ENCODE data around the gene HNRNPA0. TPM values are rescaled to one million over a fixed set of nuclear protein-coding genes. Genes with fewer than 3 reads are reported as not detected.
"Not testable (repeated sequence)": the region's sequence is repeated elsewhere in the genome, so short reads cannot be mapped to it uniquely, and the experiment has no call there.

The HNRNPA0 gene
- 18.2 TPM for polyA plus RNA-seq (2012; ENCODE audit: missing spikeins)

GRCh38 chr5:137754188-137754960 lies at the start of gene HNRNPA0:
Gene HNRNPA0, minus strand, starts transcription at chr5:137754363. Its CDS starts 297 bp downstream, at chr5:137754066.
- DNase-seq (ENCODE audit: insufficient read length) (peak; percentile 88), FAIRE-seq (peak; percentile 99)
- TF ChIP-seq POLR2A (IDR thresholded peaks at IDR 0.05; ENCODE audit: low read depth, low read length) (peak; percentile 95), POLR2AphosphoS5 (IDR thresholded peaks at IDR 0.05; ENCODE audit: low read depth, low read length) (peak; percentile 97), TAF1 (IDR thresholded peaks at IDR 0.05; ENCODE audit: borderline replicate concordance, low read depth, low read length) (peak; percentile 98)

GRCh38 chr5:137802282-137803210 lies 48.4 kb upstream of the HNRNPA0 start:
- no peak for FAIRE-seq
- DNase-seq (ENCODE audit: insufficient read length): no peak
- TF ChIP-seq POLR2A (IDR thresholded peaks at IDR 0.05; ENCODE audit: low read depth, low read length) (no peak), POLR2AphosphoS5 (IDR thresholded peaks at IDR 0.05; ENCODE audit: low read depth, low read length) (no peak), TAF1 (IDR thresholded peaks at IDR 0.05; ENCODE audit: borderline replicate concordance, low read depth, low read length) (no peak)

- FAIRE-seq (no peak), DNase-seq (ENCODE audit: insufficient read length) (no peak)
- TF ChIP-seq POLR2AphosphoS5 (IDR thresholded peaks at IDR 0.05; ENCODE audit: low read depth, low read length): no peak
- no peak for TF ChIP-seq TAF1 (IDR thresholded peaks at IDR 0.05; ENCODE audit: borderline replicate concordance, low read depth, low read length)
- no peak for TF ChIP-seq POLR2A (IDR thresholded peaks at IDR 0.05; ENCODE audit: low read depth, low read length)
Observed at GRCh38 chr5:137800700-137801411, 46.7 kb upstream of the HNRNPA0 start.

- FAIRE-seq (no peak), DNase-seq (ENCODE audit: insufficient read length) (no peak)
- TF ChIP-seq POLR2A (IDR thresholded peaks at IDR 0.05; ENCODE audit: low read depth, low read length) (no peak), TAF1 (IDR thresholded peaks at IDR 0.05; ENCODE audit: borderline replicate concordance, low read depth, low read length) (no peak), POLR2AphosphoS5 (IDR thresholded peaks at IDR 0.05; ENCODE audit: low read depth, low read length) (no peak)
Observed at GRCh38 chr5:137796279-137796678, 42.1 kb upstream of the HNRNPA0 start.

- TF ChIP-seq POLR2AphosphoS5 (IDR thresholded peaks at IDR 0.05; ENCODE audit: low read depth, low read length) (no peak), TAF1 (IDR thresholded peaks at IDR 0.05; ENCODE audit: borderline replicate concordance, low read depth, low read length) (no peak), POLR2A (IDR thresholded peaks at IDR 0.05; ENCODE audit: low read depth, low read length) (no peak)
- FAIRE-seq (no peak), DNase-seq (ENCODE audit: insufficient read length) (no peak)
Observed at GRCh38 chr5:137794863-137795262, 40.7 kb upstream of the HNRNPA0 start.

GRCh38 chr5:137792303-137792702 lies 38.1 kb upstream of the HNRNPA0 start:
- no peak for DNase-seq (ENCODE audit: insufficient read length)
- TF ChIP-seq POLR2A (IDR thresholded peaks at IDR 0.05; ENCODE audit: low read depth, low read length): no peak
- TF ChIP-seq POLR2AphosphoS5 (IDR thresholded peaks at IDR 0.05; ENCODE audit: low read depth, low read length): no peak
- TF ChIP-seq TAF1 (IDR thresholded peaks at IDR 0.05; ENCODE audit: borderline replicate concordance, low read depth, low read length): no peak
- peak; percentile 17 for FAIRE-seq

- no peak for FAIRE-seq
- TF ChIP-seq POLR2A (IDR thresholded peaks at IDR 0.05; ENCODE audit: low read depth, low read length): no peak
- no peak for DNase-seq (ENCODE audit: insufficient read length)
Observed at GRCh38 chr5:137791799-137792198, 37.6 kb upstream of the HNRNPA0 start.

- FAIRE-seq: no peak
- TF ChIP-seq POLR2A (IDR thresholded peaks at IDR 0.05; ENCODE audit: low read depth, low read length) (no peak), POLR2AphosphoS5 (IDR thresholded peaks at IDR 0.05; ENCODE audit: low read depth, low read length) (no peak), TAF1 (IDR thresholded peaks at IDR 0.05; ENCODE audit: borderline replicate concordance, low read depth, low read length) (no peak)
Observed at GRCh38 chr5:137791387-137791786, 37.2 kb upstream of the HNRNPA0 start.

GRCh38 chr5:137788560-137788959 lies 34.4 kb upstream of the HNRNPA0 start:
- DNase-seq (ENCODE audit: insufficient read length); FAIRE-seq: not testable (repeated sequence)

More at GRCh38 chr5:137791387-137791786, 37.2 kb upstream of the HNRNPA0 start:
- DNase-seq (ENCODE audit: insufficient read length): no peak

GRCh38 chr5:137782984-137783536 lies 28.9 kb upstream of the HNRNPA0 start:
- DNase-seq (ENCODE audit: insufficient read length) (no peak), FAIRE-seq (no peak)
- TF ChIP-seq TAF1 (IDR thresholded peaks at IDR 0.05; ENCODE audit: borderline replicate concordance, low read depth, low read length) (no peak), POLR2AphosphoS5 (IDR thresholded peaks at IDR 0.05; ENCODE audit: low read depth, low read length) (no peak), POLR2A (IDR thresholded peaks at IDR 0.05; ENCODE audit: low read depth, low read length) (no peak)

GRCh38 chr5:137782055-137782454 lies 27.9 kb upstream of the HNRNPA0 start:
- no peak for DNase-seq (ENCODE audit: insufficient read length)
- FAIRE-seq: no peak
- no peak for TF ChIP-seq POLR2A (IDR thresholded peaks at IDR 0.05; ENCODE audit: low read depth, low read length)

All from GM12892 (cell line).